Astrocyte (in vitro differentiated cells and primary cell): ENCODE data around the gene NUP205.

Source experiments
- EZH2 ChIP-seq: IDR thresholded peaks from 2 replicates; pipeline ENCODE4 v1.6.1; 2012; ENCODE audit warnings: mild to moderate bottlenecking, low read length, inconsistent platforms; ENCODE audit not compliant: insufficient read depth
- TF ChIP-seq, protein P1 (sequence below): IDR thresholded peaks from 2 replicates; pipeline ENCODE4 v1.5.1; 2011; ENCODE audit warnings: low read depth, mild to moderate bottlenecking, inconsistent platforms, low read length, moderate library complexity; ENCODE audit not compliant: insufficient read depth

DNA sequence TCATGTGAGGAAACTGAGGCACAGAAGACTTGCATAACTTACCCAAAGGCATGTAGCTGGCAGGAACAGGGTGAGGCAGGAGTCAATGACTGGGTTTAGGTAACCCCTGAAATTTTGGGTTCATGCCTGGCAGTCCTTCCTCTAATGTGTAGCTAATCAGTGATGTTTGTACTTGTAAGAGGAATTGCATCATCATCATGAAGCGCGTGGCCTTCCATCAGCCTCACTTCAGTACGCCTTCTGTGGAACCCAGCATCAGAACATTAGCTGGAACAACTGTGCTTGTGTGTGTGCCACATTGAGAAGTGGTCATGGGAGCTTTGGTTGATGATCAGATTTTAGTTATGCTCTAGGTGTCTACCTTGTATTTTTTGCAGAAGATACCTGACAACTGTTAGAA, 86.4 kb downstream of the NUP205 start:
- TF ChIP-seq, protein P1, sequence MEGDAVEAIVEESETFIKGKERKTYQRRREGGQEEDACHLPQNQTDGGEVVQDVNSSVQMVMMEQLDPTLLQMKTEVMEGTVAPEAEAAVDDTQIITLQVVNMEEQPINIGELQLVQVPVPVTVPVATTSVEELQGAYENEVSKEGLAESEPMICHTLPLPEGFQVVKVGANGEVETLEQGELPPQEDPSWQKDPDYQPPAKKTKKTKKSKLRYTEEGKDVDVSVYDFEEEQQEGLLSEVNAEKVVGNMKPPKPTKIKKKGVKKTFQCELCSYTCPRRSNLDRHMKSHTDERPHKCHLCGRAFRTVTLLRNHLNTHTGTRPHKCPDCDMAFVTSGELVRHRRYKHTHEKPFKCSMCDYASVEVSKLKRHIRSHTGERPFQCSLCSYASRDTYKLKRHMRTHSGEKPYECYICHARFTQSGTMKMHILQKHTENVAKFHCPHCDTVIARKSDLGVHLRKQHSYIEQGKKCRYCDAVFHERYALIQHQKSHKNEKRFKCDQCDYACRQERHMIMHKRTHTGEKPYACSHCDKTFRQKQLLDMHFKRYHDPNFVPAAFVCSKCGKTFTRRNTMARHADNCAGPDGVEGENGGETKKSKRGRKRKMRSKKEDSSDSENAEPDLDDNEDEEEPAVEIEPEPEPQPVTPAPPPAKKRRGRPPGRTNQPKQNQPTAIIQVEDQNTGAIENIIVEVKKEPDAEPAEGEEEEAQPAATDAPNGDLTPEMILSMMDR: no peak
- no peak for TF ChIP-seq EZH2
